Coronary artery (tissue), 2 donors: ENCODE data around the gene GRB10.

Experiments used
- DNase-seq: peaks from one replicate; pipeline ENCODE4 v3.0.0-alpha.2; 2017; ENCODE audit warnings: low spot score
- H3K27ac ChIP-seq, 2 donors: fragments of 200-600 bp; sonication (generic); one replicate each; pipeline ENCODE4 v1.5.1; 2016 to 2019
- H3K4me3 ChIP-seq: fragments of 200-600 bp; sonication (generic); 2 replicates; pipeline ENCODE4 v1.5.1; 2016; ENCODE audit warnings: mild to moderate bottlenecking, moderate library complexity
- CTCF ChIP-seq: fragments of 200-600 bp; sonication (generic); IDR thresholded peaks from one replicate; pipeline ENCODE4 v1.5.1; 2019; ENCODE audit warnings: antibody characterized with exemption

Gene GRB10

DNA sequence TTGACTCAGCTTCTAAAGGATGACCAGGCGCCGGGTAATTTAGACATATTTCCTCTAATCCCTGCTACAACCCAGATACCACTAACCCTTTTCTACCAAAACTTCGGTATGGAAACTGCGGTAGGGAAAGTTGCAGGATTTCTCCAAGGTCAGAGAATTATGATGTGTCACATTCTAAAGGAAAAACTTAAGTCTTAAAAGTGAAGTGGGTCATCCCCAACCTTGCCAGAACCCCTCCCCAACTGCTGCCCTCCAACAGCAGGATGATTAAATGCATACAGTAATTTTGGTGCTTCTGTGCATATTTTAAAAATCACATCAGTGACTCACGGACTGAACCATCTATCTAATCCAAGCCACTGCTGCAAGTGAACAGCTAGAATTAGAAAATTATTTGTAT, 52.7 kb downstream of the GRB10 start:
- no peak overlapping the region for H3K27ac ChIP-seq
- DNase-seq: no peak

GRCh38 chr7:50728184-50728583, 54.5 kb downstream of the GRB10 start:
- DNase-seq: no peak
- Histone ChIP-seq H3K27ac (peak overlapping the region; percentile 35 to 59), H3K4me3 (no peak overlapping the region)
- no peak for TF ChIP-seq CTCF

More for the DNA sequence above, 52.7 kb downstream of the GRB10 start:
- no peak overlapping the region for H3K4me3 ChIP-seq
- no peak for TF ChIP-seq CTCF

GRCh38 chr7:50727711-50728110, 55.0 kb downstream of the GRB10 start:
- no peak overlapping the region for H3K4me3 ChIP-seq
- no peak for TF ChIP-seq CTCF
- H3K27ac ChIP-seq: peak overlapping the region; percentile 3 to 59
- DNase-seq: no peak

DNA sequence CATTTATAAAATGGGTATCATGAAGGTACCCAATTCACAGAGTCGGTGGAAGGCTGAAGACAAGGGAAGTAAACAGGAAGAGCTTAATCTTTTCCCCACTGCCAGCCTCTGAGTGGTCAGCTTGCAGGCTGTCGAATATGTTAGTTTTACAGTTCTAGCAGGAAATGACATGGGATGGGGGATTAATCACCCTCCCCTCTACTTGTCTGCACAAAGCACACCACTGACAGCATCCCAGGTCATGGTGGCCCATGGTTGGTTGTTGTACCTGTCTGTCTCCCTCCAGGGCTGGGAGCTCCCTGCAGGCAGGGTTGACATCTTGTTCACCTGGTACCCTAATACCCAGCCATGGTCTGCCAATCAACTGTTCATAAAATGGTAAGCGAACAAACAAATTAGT, 55.6 kb downstream of the GRB10 start:
- no peak for TF ChIP-seq CTCF
- peak overlapping the region in 1 of 2 donors; percentile 28 for H3K27ac ChIP-seq
- no peak for DNase-seq
- H3K4me3 ChIP-seq: no peak overlapping the region

- TF ChIP-seq CTCF: no peak
- no peak overlapping the region for H3K4me3 ChIP-seq
- no peak overlapping the region for H3K27ac ChIP-seq
- DNase-seq: no peak
Observed at GRCh38 chr7:50725774-50726173, 56.9 kb downstream of the GRB10 start.

DNA sequence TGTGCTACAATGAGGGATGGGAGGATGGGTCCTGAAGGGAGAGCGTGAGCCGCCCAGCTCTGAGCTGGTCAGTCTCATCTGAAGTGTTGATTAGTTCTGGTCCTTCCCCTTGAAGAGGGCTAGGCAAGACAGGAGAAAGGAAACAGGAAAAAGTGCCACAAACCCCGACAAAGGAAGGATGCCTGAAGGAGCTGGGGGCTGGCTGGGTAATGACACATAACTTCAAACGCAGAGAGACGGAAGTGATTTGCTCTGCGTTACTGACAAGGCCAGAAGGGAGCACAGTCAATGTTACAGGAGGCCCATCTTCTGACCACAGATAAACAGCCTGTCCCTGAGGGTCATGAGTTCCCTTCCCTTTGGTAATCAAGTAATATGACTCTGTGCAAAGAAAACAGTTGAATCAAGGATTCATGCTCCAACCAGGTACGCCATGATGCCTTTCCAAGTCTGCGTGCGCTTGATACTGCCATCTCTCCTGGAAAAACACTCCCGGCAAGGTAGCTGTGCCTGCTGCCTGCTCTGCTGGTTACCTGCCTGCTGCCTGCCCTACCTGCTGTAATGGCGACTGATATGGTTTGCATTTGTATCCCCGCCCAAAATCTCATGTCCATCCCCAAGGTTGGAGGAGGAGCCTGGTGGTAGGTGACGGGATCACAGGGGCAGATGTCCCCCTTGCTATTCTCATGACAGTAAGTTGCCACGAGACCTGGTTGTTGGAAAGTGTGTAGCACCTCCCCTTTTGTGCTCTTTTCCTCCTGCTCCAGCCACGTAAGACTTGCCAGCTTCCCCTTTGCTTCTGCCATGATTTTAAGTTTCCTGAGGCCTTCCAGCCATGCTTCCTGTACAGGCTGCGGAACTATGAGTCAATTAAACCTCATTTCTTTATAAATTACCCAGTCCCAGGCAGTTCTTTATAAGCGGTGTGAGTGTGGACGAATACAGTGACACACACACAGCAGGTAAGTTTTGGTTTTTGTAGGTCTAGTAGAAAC, 57.9 kb downstream of the GRB10 start:
- Histone ChIP-seq H3K4me3 (no peak overlapping the region), H3K27ac (no peak overlapping the region)
- DNase-seq: no peak
- TF ChIP-seq CTCF: no peak

DNA sequence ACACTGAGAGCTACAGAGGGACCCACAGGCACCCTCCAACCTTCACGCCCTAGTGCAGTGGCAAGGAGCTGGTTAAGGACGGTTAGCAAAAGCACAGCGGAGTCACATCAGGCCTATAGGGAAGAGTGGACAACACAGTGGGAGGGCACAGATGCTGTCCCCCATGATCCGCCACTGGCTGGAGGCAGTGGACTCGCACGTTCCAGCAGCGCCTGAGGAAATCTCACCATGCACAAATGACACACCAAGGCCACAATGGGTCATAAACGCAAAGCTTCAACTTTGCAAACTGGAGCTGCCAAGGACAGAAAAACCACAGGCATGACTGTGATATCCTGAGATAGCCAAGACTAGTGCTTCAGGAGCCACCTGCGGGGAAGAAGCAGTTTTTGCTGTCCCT, 58.8 kb downstream of the GRB10 start:
- Histone ChIP-seq H3K4me3 (no peak overlapping the region), H3K27ac (no peak overlapping the region)
- no peak for DNase-seq
- TF ChIP-seq CTCF: no peak
